ENCODE results near the gene ALDH1L2.

DNA sequence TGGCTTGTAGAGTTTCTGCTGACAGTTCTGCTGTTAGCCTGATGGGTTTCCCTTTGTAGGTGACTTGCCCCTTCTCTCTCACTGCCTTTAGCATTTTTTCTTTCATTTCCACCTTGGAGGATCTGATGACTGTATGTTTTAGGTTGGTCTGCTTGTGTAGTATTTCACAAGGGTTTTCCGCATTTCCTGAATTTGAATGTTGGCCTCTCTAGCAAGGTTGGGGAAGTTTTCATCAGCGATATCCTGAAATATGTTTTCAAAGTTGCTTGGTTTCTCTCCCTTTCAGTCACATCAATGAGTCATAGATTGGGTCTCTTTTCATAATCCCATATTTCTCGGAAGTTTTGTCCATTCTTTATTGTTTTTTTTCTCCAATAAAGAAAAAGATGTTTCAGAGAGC is 86.7 kb downstream of the ALDH1L2 start:
- TF ChIP-seq CTCF (IDR thresholded peaks at IDR 0.05): no peak
- TF ChIP-seq POLR2AphosphoS5 (IDR thresholded peaks at IDR 0.05): no peak
- TF ChIP-seq POLR2A (IDR thresholded peaks at IDR 0.05): no peak

Data from suprapubic skin (tissue), 4 donors.